Activated CD4-positive, CD25-positive, alpha-beta regulatory T cell treated with anti-CD3 and anti-CD28 coated beads, Interleukin-2, amount 50 U/mL, for 72 hours (primary cell): ENCODE data around the gene CDH4.
"Not testable (repeated sequence)": the region's sequence is repeated elsewhere in the genome, so short reads cannot be mapped to it uniquely, and the experiment has no call there.

ENCODE experiments used
- DNase-seq: peaks from one replicate; pipeline ENCODE4 v3.0.0; 2021

CDH4 gene

DNA sequence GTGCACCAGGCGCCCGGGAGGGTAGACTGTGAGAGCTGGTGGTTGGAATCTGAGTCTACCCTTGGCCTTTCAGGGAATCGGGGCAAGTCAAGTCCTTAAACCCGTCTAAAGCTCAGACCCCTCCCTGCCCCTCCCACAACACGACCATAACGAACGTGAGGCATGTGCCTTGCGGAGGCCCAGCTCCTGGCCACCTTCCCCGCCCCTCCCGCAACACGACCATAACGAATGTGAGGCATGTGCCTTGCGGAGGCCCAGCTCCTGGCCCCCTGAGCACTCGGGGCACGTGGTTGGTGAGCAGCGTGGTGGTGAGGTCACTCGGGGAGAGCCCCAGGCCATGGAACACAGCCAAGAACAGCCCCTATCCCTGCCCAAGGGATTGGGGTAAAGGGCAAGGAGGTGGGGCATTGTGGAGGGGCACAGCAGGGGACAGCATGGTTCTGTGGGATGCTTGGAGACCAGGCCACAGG lies 681.5 kb downstream of the CDH4 start:
- DNase-seq: no peak

DNA sequence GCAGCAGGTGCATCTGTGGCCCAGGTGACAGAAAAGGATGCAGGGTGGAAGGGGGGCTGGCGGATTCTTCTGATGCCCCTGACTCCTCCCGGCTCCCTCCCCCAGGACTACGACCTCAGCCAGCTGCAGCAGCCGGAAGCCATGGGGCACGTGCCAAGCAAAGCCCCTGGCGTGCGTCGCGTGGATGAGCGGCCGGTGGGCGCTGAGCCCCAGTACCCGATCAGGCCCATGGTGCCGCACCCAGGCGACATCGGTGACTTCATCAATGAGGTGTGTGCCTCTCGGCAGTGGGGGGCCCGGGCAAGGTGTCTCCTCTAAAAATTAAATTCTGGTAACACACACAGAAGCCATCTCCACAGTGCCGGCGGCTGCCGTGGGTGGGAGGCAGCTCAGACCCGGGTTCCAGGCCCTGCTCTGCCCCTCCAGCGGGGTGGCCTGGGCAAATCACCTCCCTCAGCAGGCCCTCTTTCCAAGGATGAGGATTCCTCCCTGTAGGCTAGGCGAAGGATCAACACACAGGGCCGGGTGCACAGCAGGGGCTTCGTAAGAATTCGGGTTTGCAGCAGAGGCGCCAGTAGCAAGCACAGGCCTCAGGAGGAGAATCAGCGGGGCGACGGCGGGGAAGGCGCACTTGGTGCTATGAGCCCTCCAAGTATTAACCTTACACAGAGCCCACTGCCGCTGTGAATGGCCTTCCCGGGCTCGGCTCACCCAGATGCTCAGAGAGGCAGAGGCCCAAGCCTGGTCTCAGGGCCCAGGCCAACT lies 682.1 kb downstream of the CDH4 start:
- DNase-seq: peak; percentile 15

DNA sequence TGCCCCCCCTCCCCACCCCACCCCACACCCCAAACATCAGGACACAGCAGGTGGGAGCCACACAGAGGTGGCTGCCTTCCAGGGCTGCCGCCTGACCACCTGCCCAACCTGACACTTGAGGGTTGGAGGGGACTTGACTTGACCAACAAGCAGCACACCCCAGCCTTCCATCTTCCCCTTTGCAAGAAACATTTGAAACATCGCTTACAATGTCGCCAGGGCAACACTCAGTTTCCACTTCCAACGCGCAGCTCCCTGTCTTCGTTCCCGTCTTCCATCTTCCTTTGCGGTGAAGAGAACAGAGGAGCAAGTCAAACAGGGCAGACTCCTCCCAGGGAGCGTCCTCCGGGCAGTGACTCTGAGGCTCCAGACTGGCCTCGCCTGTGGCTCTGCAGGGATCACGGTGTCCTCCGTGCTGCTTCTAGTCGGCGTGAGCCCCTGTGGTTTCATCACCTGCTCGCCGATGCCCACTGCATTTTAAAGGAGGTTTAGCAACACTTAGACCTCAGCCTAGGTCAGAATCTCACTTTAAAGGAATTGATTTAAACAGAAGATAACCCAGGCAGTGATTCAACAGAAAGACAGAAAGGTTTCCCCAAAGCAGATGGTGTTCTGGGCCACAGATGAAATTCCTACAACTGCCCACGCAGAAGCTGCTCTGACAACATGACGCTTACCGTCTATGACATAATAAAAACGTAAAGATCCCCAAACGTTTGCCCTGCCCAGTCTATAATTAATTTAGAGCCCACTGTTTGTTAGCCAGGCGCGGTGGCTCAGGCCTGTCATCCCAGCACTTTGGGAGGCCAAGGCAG lies 682.9 kb downstream of the CDH4 start:
- DNase-seq: peak; percentile 23

DNA sequence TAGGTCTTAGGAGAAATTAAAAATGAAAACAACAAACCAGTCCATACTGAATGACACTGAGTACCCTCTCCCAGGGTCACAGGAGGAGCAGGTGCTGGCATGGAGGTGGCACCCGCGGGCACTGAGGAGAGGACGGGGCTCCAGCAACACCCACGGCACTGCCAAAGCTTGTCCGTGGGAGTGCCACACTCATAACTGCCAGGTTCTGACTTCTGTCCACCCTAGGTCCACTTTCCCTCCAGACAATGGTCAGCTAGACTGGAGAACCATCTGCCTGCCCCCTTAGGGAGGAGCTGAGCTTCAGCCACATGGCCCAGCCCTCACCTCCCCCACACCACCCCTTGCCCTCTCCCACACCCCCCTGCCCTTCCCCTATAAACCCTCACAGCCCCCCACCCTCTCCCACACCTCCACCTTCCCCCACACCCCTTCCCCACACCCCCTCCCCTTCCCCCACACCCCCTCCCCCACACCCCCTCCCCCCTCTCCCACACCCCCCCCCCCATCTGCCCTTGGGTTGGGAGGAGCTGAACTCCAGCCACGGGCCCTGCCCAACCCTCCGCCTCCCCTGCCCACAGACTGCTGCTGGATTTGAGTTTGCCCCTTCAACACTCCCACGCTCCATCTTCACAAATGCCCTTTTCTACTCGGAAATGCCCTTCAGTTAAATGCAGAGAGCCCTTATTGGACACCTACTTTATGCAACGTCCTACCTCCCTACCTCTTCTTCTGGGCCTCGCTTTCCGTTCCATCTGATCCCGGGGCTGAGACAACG lies 684.1 kb downstream of the CDH4 start:
- no peak for DNase-seq

DNA sequence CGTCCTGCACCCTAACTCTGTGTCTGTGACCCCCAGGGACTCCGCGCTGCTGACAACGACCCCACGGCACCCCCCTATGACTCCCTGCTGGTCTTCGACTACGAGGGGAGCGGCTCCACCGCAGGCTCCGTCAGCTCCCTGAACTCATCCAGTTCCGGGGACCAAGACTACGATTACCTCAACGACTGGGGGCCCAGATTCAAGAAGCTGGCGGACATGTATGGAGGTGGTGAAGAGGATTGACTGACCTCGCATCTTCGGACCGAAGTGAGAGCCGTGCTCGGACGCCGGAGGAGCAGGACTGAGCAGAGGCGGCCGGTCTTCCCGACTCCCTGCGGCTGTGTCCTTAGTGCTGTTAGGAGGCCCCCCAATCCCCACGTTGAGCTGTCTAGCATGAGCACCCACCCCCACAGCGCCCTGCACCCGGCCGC lies 684.7 kb downstream of the CDH4 start:
- peak; percentile 17 for DNase-seq

DNA sequence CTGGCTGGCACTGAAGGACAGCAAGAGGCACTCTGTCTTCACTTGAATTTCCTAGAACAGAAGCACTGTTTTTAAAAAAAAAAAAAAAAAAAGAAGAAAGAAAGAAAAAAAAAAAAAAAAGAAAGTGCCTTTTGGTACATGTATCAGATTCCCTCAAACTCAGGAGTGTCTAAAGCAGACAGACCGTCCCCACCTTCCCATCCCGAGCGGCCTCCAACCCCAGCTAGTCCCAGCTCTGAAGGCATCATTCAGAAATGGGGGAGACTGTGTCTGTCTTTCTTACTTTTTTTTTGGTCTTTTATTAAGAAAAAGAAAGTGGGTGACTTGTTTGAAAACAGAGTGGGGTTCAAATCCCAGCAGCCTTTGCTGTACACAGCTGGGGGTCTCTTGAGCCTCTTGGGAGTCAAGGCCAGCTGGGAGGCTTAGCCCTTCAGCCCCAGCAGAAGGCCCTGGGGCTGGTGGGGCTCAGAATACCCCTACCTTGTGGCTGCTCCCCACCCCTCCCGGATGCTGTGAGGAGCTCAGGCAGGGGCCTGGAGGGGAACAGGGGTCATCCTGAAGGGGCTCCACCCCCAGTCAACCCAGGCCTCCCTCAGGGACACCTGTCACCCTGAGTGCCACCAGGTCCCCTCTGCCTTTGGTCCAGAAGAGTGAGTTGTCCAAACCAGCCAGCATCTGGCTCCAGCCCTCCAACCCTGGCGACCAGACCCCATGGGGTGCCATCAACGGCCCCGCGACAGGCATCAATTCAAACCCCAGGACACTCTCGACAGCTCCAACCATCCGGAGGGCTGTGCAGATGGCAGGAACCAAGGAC lies 685.3 kb downstream of the CDH4 start:
- DNase-seq: peak; percentile 17

DNA sequence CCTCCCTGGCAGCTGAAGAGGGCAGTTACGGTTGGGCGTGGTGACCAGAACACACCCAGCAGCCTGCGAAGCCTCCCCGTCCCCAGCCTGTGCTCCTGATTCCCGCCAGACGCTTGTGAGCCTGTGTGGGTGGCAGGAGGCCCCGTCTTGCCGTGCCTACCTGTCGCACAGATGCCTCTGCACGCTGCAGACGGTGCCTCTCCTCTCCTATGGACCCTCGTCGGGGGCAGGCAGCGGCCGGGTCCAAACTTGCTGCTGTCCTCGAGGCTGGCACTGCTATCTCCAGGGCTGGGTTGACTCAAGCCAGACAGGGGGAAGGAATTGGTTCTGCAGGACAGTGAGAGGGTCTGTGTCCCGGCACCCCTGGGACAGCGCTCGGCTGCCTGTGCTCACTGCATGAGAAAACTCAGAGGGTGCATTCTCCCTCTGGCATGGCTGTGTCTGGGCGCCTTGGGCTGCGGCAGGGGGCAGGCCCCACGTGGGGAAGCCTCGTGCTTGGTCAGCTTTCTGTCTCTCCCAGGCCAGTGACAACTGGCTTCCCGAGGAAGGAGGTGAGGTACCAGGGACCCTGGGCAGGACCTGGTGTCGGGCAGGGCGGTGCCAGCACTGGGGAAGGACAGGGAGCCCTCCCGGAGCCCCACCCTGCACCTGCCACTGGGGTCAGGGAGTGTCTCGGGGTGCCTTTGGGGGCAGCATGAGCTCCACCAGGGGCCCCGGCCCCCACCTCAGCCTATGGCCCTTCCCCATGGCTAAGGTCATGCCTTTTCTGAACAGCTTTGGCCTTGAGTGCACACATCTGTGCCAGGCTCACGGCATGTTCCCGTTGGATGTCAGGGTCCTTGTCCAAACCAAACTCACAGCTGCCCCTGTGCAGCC lies 686.1 kb downstream of the CDH4 start:
- DNase-seq: peak; percentile 17

DNA sequence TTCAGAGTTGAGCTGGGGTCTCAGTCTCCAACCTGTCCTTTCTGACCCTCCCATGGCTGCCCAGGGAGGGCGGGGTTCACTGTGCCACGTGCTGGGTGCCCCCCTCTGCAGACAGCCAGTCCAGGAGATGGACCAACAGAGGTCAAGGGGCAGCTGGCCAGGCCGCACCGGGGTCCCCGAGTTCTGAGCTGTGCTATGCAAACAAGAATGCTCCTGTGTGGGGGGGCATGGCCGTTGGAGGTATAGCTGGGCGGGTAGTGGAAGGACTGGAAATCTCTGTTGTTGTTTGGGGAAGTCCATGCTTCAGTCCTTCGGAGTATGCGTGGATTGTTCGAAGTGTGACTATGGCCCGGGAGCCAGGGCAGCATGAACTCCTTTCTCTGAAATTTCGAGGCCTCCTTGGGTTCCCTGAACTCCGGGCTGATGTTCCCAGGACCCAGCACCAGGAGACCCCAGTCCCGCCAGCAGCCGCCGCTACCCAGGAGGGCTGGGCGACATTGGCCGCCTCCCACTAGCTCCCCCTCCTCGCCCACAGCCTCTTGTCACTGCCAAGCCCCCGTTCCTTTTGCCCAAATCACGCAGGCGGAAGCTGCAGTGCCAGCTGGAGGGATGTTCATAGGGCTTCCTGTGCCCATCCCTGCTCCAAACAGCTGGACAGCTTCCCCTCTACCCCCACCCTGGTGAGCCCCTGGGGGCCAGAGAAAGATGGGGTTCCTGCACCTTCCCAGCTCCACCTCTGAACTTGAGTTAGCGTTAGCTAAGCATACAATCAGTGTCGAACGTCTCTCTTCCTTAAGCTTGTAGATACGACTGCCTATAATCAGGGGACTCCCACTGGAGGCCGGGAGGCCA lies 687.0 kb downstream of the CDH4 start:
- peak; percentile 17 for DNase-seq

DNA sequence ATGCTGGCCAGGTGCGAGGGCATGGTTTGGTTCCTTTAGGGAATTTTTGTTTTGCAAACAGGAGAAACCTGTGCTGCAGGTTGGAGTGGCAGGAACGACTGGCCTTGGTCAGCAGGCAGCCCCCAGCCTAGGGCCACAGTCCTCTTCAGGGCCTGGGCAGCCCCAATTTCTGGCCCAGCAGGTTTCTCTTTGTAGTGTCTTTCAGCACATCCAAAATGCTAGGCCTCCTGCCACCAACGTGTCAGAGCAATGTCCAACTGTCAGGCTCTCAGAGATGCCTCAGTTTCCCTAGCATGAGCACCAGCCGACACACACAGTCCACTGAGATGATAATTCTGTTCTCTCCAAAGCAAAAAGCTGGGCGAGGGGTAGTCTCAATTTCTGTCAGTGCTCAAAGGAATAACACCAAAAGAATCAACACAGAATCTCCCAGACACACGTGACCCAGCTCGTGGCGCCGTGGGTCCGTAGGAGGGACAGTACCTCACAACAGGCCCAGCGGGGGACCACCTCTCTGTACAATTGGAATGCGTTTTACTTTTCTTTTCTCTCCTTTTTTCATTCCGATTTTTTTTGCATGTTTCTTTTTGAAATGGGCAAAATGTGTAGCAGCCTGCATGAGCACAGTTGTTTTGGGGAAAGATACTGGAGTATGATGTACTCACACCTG lies 687.8 kb downstream of the CDH4 start:
- no peak for DNase-seq

DNA sequence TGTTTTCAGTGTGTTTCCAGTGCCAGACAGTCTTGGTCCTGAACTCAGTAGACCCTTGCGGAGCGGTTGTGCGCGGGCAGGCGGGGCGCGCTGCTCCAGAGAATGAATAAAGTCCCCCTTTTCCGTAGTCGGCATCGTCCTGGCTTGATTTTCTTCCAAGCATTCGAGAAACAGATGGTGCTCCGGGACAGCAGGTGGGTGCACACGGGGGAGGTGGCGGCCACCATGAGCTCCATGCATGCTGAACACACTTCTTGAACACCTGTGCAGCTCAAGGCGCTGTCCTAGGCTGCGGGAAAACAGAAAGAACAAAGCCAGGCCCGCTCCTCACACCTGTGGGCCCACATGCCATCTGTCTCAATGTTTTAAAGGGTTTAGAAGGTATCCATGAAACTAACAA lies 688.4 kb downstream of the CDH4 start:
- no peak for DNase-seq

DNA sequence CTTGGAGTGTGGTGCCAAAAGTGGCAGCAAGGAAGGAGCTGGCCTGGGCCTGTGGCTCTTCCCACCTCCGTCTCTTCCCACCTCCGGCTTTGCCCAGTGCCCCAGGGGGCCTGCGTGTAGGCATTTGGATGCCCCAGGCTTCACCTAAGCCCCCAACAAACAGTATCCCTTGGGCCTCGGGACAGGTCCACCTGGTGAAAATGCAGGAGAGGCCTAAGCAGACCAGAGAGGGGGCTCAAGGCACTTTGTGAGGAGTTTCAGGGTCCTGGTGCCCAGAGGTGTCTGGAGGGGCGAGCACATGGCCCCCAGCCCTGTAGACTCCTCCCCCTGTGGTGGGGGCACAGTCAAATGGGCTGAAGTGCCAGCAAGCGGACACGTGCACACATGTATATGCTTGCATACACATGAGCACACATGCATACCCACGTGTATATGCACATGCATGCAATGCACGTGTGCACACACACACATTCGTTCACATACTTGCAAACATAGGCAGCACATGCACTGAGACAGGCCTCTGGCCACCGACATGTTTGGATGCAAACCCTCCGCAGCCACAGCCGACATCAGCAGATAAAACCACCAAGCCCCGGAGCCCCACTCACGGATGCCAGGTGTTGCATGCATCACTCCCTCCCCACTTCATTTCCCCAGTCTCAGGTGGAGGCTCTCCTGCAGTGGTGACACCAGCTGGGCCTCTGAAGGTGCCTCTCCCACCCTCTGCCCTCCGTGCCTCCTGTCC lies 689.1 kb downstream of the CDH4 start:
- DNase-seq: peak; percentile 21

DNA sequence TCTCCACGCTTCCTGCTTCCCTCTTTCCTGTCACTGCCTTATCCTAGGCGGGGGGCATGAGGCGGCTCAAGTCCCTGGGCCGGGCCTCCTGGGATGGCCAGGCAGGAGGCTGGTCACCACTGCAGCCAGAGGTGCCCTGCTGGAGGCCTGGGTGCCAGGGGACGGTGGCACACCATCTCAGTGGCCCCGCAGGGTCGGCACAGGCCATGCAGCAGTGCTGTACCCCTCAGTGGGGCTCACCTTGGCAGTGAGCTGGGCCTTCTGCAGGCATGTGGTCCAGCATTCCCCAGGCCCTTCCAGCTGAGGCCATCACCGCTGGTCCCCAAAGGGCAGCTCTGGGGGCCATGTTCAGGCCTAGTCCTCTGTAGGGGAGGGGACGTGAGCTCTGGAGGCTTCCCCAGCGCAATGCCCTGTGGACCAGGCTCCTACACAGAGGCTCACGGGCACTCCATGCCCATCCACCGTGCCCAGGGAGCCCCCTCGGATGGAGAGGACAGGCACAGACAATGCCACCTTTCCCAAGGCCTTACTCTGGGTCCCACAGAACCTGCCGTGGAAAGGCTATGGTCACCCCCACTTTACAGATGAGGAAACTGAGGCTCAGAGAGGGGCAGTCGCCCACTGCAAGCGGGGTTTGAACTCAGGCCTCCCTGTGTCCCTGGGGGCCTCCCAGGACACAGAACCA lies 689.8 kb downstream of the CDH4 start:
- peak; percentile 17 for DNase-seq

DNA sequence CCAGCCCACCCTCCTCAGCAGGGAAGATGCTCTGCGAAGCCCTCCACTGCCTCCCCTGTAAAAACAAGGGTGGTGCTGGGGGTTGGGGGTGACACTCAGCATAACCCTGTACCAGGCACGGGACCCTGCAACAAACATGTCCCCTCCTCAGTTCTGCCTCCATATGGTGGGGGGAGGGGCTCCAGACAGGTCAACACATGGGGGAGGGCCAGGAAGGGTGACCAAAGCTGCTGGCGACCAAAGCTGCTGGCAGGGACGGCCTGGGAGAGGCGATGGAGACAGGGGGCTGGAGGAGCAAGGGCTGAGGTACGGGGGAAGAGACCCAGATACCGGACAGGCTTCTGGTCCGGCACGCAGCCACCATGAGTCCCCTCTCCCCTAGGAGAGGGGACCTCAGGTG lies 690.5 kb downstream of the CDH4 start:
- no peak for DNase-seq

DNA sequence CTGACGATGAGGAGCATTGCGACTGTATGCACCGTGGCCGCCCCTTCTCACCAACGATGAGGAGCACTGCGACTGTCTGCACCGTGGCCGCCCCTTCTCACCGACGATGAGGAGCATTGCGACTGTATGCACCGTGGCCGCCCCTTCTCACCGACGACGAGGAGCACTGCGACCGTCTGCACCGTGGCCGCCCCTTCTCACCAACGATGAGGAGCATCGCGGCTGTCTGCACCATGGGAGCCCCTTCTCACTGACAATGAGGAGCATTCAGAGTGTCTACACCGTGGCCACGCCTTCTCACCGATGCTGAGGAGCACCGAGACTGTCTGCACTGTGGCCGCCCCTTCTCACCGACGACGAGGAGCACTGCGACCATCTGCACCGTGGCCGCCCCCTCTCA lies 692.9 kb downstream of the CDH4 start:
- DNase-seq: not testable (repeated sequence)

DNA sequence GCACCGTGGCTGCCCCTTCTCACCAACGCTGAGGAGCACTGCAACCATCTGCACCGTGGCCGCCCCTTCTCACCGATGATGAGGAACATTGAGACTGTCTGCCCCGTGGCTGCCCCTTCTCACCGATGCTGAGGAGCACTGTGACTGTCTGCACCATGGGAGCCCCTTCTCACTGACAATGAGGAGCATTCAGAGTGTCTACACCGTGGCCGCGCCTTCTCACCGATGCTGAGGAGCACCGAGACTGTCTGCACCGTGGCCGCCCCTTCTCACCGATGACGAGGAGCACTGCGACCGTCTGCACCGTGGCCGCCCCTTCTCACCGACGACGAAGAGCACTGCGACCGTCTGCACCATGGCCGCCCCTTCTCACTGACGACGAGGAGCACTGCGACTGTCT lies 693.4 kb downstream of the CDH4 start:
- DNase-seq: not testable (repeated sequence)

DNA sequence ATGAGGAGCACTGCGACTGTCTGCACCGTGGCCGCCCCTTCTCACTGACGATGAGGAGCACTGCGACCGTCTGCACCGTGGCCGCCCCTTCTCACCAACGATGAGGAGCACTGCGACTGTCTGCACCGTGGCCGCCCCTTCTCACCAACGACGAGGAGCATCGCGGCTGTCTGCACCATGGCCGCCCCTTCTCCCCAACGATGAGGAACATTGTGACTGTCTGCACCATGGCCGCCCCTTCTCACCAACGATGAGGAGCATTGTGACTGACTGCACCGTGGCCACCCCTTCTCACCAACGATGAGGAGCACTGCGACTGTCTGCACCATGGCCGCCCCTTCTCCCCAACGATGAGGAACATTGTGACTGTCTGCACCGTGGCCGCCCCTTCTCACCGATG lies 696.0 kb downstream of the CDH4 start:
- DNase-seq: peak; percentile 7

DNA sequence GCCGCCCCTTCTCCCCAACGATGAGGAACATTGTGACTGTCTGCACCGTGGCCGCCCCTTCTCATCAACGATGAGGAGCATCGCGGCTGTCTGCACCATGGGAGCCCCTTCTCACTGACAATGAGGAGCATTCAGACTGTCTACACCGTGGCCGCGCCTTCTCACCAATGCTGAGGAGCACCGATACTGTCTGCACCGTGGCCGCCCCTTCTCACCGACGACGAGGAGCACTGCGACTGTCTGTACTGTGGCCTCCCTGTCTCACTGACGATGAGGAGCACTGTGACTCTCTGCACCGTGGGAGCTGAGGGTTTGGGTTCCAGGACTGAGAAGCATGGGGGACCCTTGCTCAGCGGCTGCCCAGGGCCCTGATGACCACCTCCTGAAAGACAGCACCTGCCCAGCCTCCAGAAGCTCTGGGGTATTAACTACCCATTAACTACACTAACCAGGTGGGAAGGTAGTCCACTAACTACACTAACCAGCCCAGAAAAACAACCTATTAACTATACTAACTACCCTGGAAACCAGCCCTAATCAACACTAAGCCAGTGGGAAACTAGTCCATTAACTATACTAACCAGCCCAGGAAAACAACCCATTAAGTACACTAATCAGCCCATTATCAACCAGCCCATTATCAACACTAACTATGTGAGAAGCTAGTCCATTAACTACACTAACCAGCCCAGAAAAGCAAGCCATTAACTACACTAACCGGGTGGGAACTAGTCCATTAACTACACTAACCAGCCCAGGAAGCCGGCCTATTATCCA lies 696.7 kb downstream of the CDH4 start:
- DNase-seq: peak; percentile 4

DNA sequence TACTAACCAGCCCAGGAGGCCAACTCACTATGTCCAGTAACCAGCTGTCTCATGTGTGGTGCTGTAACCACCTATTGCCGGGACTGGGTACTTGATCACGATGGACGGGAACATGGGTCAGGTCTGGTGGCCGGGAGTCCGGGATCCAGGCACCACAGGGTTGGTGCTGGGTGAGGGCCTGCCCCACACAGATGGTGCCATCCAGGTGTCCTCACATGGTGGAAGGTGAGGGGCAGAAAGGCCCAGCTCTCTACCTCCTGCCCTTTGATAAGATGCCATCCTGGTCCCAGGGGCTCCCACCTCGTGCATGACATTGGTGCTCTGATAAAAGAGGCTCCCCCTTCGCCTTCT lies 697.3 kb downstream of the CDH4 start:
- peak; percentile 3 for DNase-seq
